Lung (tissue), 12 donors: ENCODE measurements around the gene ITGA8. TPM values are rescaled to one million over a fixed set of nuclear protein-coding genes. Genes with fewer than 3 reads are reported as not detected.

Source experiments
- ATAC-seq: fragments of 200-7000 bp; cut with Tn5 transposase; one replicate; pipeline ENCODE4 v1.9.1; 2020; ENCODE audit warnings: moderate number of reproducible peaks; ENCODE audit not compliant: insufficient read depth, low FRiP score
- DNase-seq, 3 donors: peaks; one replicate each; pipeline ENCODE4 v3.0.0-alpha.2; 2013 to 2017
- H3K27ac ChIP-seq, 2 donors: one replicate each; pipeline ENCODE4 v1.5.1; 2013; ENCODE audit warnings: mild to moderate bottlenecking in 2 of 2, moderate library complexity in 2 of 2, control low read depth in 1 of 2, inconsistent platforms in 1 of 2, low read depth in 1 of 2, low read length in 1 of 2
- H3K27me3 ChIP-seq, 3 donors: one replicate each; pipeline ENCODE4 v1.5.1; 2013; ENCODE audit warnings: low read length in 2 of 3; ENCODE audit not compliant: control insufficient read depth in 3 of 3, insufficient read depth in 3 of 3
- H3K36me3 ChIP-seq, 4 donors: one replicate each; pipeline ENCODE4 v1.5.1; 2013; ENCODE audit warnings: low read length in 4 of 4, mild to moderate bottlenecking in 1 of 4, moderate library complexity in 1 of 4; ENCODE audit not compliant: control insufficient read depth in 4 of 4, insufficient read depth in 4 of 4
- H3K4me1 ChIP-seq, 5 donors: one replicate each; pipeline ENCODE4 v1.5.1; 2013; ENCODE audit warnings: low read length in 5 of 5, mild to moderate bottlenecking in 2 of 5, moderate library complexity in 1 of 5; ENCODE audit not compliant: control insufficient read depth in 5 of 5, insufficient read depth in 5 of 5
- H3K4me3 ChIP-seq: one replicate; pipeline ENCODE4 v1.5.1; 2013; ENCODE audit warnings: mild to moderate bottlenecking, control low read depth, moderate library complexity
- H3K9ac ChIP-seq, 2 donors: one replicate each; pipeline ENCODE4 v1.5.1; 2013; ENCODE audit warnings: low read length in 2 of 2, control low read depth in 1 of 2; ENCODE audit not compliant: insufficient read depth in 1 of 2
- H3K9me3 ChIP-seq, 4 donors: one replicate each; pipeline ENCODE4 v1.5.1; 2013; ENCODE audit warnings: low read length in 3 of 4, mild to moderate bottlenecking in 1 of 4, moderate library complexity in 1 of 4; ENCODE audit not compliant: control insufficient read depth in 4 of 4, insufficient read depth in 3 of 4
- WGBS, 2 donors: extraction: QIAGEN DNeasy Blood & Tissue Kit; methylation state at CpG; one replicate each; pipeline ENCODE4 v1.1.7; 2013; 5-methylcytosine and 5-hydroxymethylcytosine counted together
- polyA plus RNA-seq, 2 donors: library from polyadenylated mRNA; stranded (reverse); fragments of 200-250 nt; gene quantifications; one replicate each; pipeline ENCODE4 v1.2.1, GENCODE V29; 2013
- total RNA-seq, 2 donors: library from RNA; depleted of rRNA in 1 of 2; stranded (reverse); fragments of >200 nt in 1 of 2; gene quantifications; one replicate each; pipeline ENCODE4 v1.2.1, GENCODE V29; 2014 to 2021
- TF ChIP-seq, protein P1 (sequence below): IDR thresholded peaks from 2 replicates; pipeline ENCODE4 v1.5.1; 2012; ENCODE audit warnings: mild to moderate bottlenecking; ENCODE audit errors: control extremely low read depth, extremely low read depth
- donor health status: control.
- donor health status: control.
- donor health status: Bipolar disorder and iron deficiency.
- donor health status: healthy.
- donor health status: DM: yes; HTN: yes; CAD: no.

The ITGA8 gene
- total and polyA plus RNA-seq, 4 donors: 3.9 to 124 (median 13.6) TPM

DNA sequence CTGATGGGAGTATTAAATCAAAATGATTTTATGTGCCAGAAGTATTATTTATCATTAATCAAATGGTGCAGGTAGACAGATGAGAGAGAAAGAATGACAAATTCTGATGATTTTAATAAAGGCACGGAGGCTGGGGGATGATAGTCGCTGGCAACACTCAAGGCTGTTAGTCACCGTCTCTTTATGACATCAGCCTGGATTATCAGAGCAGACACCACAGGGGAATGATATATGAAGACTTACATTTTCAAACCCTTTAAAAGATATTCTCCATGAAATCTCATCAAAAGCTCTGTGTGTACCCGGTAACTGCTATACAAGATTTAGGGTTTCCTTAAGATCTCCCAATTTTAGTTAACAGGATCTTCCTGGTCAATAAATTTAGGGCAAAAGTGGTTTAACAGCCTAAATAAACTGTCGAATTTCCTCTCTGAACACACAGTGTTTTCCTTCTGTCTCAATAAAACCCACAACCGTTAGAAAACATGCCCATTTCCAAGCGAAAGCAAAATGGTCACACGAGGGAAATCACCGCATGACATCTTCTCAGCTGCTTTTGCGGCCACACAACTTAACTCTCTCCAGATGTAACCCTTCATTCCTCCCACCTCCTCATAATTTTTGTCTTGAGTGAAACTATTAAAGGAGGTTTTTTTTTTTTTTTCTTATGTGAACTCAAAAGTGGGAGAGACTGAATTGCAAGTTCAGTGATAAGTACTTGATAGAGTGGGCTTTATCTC, 215.5 kb downstream of the ITGA8 start:
- Histone ChIP-seq H3K4me1 (peaks cover 0 to 8% (median 0%) of the 10 kb centered on the region in 5 donors), H3K36me3 (no peaks in the 10 kb centered on the region), H3K27me3 (no peaks in the 10 kb centered on the region), H3K27ac (no peak overlapping the region), H3K9ac (peak overlapping the region in 1 of 2 donors; percentile 67), H3K4me3 (no peak overlapping the region), H3K9me3 (peaks cover 0 to 3% (median 2%) of the 10 kb centered on the region in 4 donors)
- no peak for ATAC-seq
- 28 to 46% methylated on average over 10 of the region's 10 CpGs for WGBS, 2 donors
- peak in 2 of 3 donors; percentile 66 to 72 for DNase-seq
- TF ChIP-seq, protein P1, sequence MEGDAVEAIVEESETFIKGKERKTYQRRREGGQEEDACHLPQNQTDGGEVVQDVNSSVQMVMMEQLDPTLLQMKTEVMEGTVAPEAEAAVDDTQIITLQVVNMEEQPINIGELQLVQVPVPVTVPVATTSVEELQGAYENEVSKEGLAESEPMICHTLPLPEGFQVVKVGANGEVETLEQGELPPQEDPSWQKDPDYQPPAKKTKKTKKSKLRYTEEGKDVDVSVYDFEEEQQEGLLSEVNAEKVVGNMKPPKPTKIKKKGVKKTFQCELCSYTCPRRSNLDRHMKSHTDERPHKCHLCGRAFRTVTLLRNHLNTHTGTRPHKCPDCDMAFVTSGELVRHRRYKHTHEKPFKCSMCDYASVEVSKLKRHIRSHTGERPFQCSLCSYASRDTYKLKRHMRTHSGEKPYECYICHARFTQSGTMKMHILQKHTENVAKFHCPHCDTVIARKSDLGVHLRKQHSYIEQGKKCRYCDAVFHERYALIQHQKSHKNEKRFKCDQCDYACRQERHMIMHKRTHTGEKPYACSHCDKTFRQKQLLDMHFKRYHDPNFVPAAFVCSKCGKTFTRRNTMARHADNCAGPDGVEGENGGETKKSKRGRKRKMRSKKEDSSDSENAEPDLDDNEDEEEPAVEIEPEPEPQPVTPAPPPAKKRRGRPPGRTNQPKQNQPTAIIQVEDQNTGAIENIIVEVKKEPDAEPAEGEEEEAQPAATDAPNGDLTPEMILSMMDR: no peak

DNA sequence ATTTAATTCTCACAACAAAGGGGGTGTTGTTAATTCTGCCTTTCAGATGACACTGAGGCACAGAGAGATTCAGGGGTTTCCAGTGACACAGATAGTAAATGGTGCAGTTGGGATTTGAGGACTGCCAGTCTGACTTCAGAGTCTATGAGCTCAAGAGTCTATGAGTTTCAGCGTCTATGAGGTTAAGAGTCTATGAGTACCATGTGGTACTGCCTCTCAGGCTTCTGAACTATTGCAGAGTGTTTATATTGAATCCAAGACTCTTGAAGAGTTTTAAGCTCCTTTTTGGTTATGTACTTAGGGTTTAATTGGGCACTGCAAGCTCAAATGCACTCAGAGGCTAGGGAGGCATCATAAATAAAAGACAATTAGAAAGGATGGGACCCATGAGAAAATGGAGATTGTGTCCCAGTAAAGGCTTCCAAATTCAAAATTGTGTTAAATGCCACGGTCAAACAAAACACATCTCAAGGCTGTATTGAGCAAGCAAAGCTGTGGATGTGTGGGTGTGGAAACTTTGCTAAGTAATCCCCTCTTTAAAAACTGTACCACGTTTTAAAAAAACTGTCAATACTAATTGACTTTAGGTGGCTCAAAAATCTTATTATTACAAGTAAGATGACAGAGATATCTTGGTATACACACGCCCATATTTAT, 224.7 kb downstream of the ITGA8 start:
- DNase-seq (peak in 1 of 3 donors; percentile 46), ATAC-seq (no peak)
- Histone ChIP-seq H3K27ac (no peak overlapping the region), H3K4me1 (peaks cover 0 to 5% (median 0%) of the 10 kb centered on the region in 5 donors), H3K36me3 (no peaks in the 10 kb centered on the region), H3K4me3 (no peak overlapping the region), H3K9ac (no peak overlapping the region), H3K27me3 (peaks cover 0 to 5% (median 0%) of the 10 kb centered on the region in 3 donors), H3K9me3 (peaks cover 0 to 3% (median 2%) of the 10 kb centered on the region in 4 donors)
- TF ChIP-seq, protein P1: no peak
- 55 to 74% methylated on average over 4 of the region's 4 CpGs for WGBS, 2 donors

DNA sequence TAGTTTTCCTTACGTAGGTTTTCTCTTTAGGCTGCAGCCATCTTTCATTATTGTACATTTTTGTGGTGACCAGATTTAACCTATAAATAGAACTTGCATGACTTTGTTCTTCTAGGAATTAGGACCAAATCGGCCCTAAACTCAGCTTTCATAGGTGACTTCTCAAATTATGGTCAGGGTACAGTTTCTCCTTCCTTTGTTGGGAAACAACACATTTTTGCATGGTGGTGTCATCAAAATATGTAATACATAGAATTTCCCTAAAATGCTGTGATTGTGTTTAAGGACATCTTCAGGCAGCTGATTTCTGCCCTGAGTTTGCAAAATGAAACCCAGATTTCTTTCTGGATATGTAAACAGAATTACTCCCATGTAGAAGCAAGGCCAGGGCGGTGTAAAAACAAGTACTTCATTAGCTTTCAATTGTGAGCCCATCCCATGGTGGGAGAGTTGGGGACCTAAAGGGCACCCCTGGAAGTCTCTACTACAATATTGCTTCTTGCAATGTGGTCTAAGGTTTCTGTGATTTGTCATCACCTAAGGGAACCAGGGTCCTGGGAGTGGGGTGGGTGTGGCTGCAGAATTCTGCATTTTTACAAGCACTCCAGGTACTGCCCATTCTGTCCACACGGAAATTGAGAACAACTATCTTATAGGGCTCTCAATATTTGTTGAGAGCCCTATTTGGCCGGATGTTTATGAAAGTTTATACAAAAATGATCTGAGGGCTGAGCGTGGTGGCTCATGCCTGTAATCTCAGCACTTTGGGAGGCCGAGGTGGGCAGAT, 227.7 kb downstream of the ITGA8 start:
- Histone ChIP-seq H3K9me3 (peaks cover 0 to 1% (median 0%) of the 10 kb centered on the region in 4 donors), H3K4me3 (no peak overlapping the region), H3K27ac (no peak overlapping the region), H3K9ac (no peak overlapping the region), H3K27me3 (peaks cover 0 to 5% (median 0%) of the 10 kb centered on the region in 3 donors), H3K36me3 (no peaks in the 10 kb centered on the region), H3K4me1 (peaks cover 0 to 2% (median 0%) of the 10 kb centered on the region in 5 donors)
- TF ChIP-seq, protein P1: no peak
- WGBS, 2 donors: 81 to 86% methylated on average over 7 of the region's 7 CpGs
- DNase-seq (no peak), ATAC-seq (no peak)
